Measurements from ENCODE around the gene IGSF3. TPM values are rescaled to one million over a fixed set of nuclear protein-coding genes. Genes with fewer than 3 reads are reported as not detected.
"Not testable (repeated sequence)": the region's sequence is repeated elsewhere in the genome, so short reads cannot be mapped to it uniquely, and the experiment has no call there.

The IGSF3 gene
- total and polyA plus RNA-seq, 2 of the 13 experiments (the other 11 are each of a cell fraction or from before 2014, with no cell fraction given): 0.11 to 0.16 TPM

- WGBS (ENCODE audit: low lambda C conversion rate): 38% methylated on average over 5 of the region's 5 CpGs
- H3K4me3 ChIP-seq (replicated peaks in 1 of 3; ENCODE audit: insufficient read depth in 1 of 3, low read depth in 2 of 3, low read length in 3 of 3); BruUV-seq (replicated peaks); in situ Hi-C loops (cut with HindIII; ENCODE audit: extremely low pct_ligation_motif_present, low pct_unique_long_range_greater_than_20kb); H3K79me2 ChIP-seq (ENCODE audit: insufficient read depth, low read length); ATAC-seq; POLR2A ChIA-PET; H4K20me1 ChIP-seq (ENCODE audit: insufficient read depth, low read length); H2AFZ ChIP-seq (ENCODE audit: low read length); H3K27ac ChIP-seq (ENCODE audit: extremely low read length, insufficient read depth, low read length); DNase-seq (ENCODE audit: low spot score); H3K27me3 ChIP-seq (ENCODE audit: control insufficient read depth in 1 of 2, insufficient read depth in 2 of 2, low read length in 2 of 2); H3K4me2 ChIP-seq (ENCODE audit: low read depth, low read length); H3K9me3 ChIP-seq (ENCODE audit: low read length); H3K9ac ChIP-seq (ENCODE audit: insufficient read depth, low read depth, low read length); H3K4me1 ChIP-seq (ENCODE audit: insufficient read depth, low read length); H3K36me3 ChIP-seq (replicated peaks in 1 of 2; ENCODE audit: control insufficient read depth in 1 of 2, insufficient read depth in 2 of 2, low read length in 2 of 2); FAIRE-seq: not testable (repeated sequence)
- intact Hi-C loops (cut with micrococcal nuclease; ENCODE audit: unreplicated experiment): loop anchor here (1.0 kb wide), 1 partner anchor 23 kb away; no protein-coding TSS in a partner anchor
- CTCF ChIA-PET (ENCODE audit: low intra/inter-chr PET ratio, low total read pairs): interaction anchor here (2.1 kb wide), 1 partner anchor 22 kb away, joined by 8 read pairs; no protein-coding TSS in a partner anchor
These were observed 70.7 kb downstream of the IGSF3 start for GRCh38 chr1:116596742-116597307.

DNA sequence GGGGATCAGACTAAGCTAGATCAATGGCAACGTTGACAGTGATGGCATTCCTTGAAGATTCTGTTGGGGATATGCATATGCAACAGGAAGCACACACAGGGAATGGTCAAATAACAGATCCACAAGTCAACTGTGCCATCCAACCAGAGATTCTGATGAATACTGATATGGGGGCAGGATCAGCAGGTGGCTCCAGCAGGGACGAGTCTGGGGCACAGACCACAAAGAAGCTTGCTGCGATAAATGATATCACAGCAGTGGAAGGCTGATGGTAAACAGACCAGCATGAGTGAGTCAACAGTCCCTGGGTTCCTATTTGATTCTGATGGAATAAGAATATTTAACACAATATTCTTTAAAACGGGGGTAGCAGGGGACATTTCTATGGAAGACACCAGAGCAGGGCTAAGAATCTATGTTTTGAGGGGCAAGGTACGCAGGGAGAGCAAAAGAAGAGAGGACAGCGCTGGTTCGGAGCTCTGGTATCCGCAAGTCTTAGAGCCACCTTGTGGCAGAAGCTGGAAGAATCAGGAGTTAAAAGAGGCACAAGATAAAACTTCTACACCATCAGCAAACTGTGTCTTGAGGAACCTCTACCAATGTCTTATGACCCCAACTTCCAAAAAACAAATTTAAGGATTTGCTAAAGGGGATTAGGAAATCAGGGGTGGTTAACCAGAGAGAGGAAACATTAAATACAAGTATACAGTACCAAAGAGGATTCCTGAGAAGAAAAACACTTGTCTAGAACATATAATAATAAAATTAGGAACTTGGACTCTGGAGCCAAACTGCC lies 71.4 kb downstream of the IGSF3 start:
- POLR2A ChIA-PET; DNase-seq (ENCODE audit: low spot score); H3K36me3 ChIP-seq (replicated peaks in 1 of 2; ENCODE audit: control insufficient read depth in 1 of 2, insufficient read depth in 2 of 2, low read length in 2 of 2); H3K4me3 ChIP-seq (replicated peaks in 1 of 3; ENCODE audit: insufficient read depth in 1 of 3, low read depth in 2 of 3, low read length in 3 of 3); BruUV-seq (replicated peaks); H3K9me3 ChIP-seq (ENCODE audit: low read length); H3K27me3 ChIP-seq (ENCODE audit: control insufficient read depth in 1 of 2, insufficient read depth in 2 of 2, low read length in 2 of 2); in situ Hi-C loops (cut with HindIII; ENCODE audit: extremely low pct_ligation_motif_present, low pct_unique_long_range_greater_than_20kb); H3K9ac ChIP-seq (ENCODE audit: insufficient read depth, low read depth, low read length); H2AFZ ChIP-seq (ENCODE audit: low read length); H3K79me2 ChIP-seq (ENCODE audit: insufficient read depth, low read length); H4K20me1 ChIP-seq (ENCODE audit: insufficient read depth, low read length); H3K27ac ChIP-seq (ENCODE audit: extremely low read length, insufficient read depth, low read length); H3K4me1 ChIP-seq (ENCODE audit: insufficient read depth, low read length): not testable (repeated sequence)
- peak overlapping the region; percentile 38; the same call in 1 of the 2 replicates for H3K4me2 ChIP-seq (ENCODE audit: low read depth, low read length)
- CTCF ChIA-PET (ENCODE audit: low intra/inter-chr PET ratio, low total read pairs): interaction anchor here (2.1 kb wide), 1 partner anchor 21 kb away, joined by 8 read pairs; no protein-coding TSS in a partner anchor
- WGBS (ENCODE audit: low lambda C conversion rate): 12% methylated on average over 8 of the region's 8 CpGs
- TF ChIP-seq, protein P1, sequence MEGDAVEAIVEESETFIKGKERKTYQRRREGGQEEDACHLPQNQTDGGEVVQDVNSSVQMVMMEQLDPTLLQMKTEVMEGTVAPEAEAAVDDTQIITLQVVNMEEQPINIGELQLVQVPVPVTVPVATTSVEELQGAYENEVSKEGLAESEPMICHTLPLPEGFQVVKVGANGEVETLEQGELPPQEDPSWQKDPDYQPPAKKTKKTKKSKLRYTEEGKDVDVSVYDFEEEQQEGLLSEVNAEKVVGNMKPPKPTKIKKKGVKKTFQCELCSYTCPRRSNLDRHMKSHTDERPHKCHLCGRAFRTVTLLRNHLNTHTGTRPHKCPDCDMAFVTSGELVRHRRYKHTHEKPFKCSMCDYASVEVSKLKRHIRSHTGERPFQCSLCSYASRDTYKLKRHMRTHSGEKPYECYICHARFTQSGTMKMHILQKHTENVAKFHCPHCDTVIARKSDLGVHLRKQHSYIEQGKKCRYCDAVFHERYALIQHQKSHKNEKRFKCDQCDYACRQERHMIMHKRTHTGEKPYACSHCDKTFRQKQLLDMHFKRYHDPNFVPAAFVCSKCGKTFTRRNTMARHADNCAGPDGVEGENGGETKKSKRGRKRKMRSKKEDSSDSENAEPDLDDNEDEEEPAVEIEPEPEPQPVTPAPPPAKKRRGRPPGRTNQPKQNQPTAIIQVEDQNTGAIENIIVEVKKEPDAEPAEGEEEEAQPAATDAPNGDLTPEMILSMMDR (CRISPR knock-in tag; IDR thresholded peaks at IDR 0.05): 0 out of 2 replicates have a peak, but pooled peaks have one; percentile 11
- TF ChIP-seq STAG1 (CRISPR knock-in tag; IDR thresholded peaks at IDR 0.05) (0 out of 2 replicates have a peak, but pooled peaks have one; percentile 19), SMC3 (IDR thresholded peaks at IDR 0.05; ENCODE audit: low read length) (0 out of 2 replicates have a peak, but pooled peaks have one; percentile 10)
- intact Hi-C loops (cut with micrococcal nuclease; ENCODE audit: unreplicated experiment): loop anchor here (1.0 kb wide), 1 partner anchor 22 kb away; no protein-coding TSS in a partner anchor
- FAIRE-seq (peak; percentile 95), ATAC-seq (peak; percentile 83)
